IMR-90 (cell line): ENCODE results near the gene CAMK4. TPM values are rescaled to one million over a fixed set of nuclear protein-coding genes. Genes with fewer than 3 reads are reported as not detected.

Source experiments
- ATAC-seq: fragments of 200-7000 bp; cut with Tn5 transposase; 2 replicates; pipeline ENCODE4 v1.9.1; 2020; ENCODE audit warnings: low read depth, mild to moderate bottlenecking, moderate library complexity
- BruUV-seq: library from RNA; stranded (reverse); fragments of 400-500 nt; replicated peaks from 2 replicates; lab custom pipeline; 2021; lab: Mats Ljungman, UMichigan
- CTCF ChIA-PET: fragments of 300-600 bp; formaldehyde crosslinking; extraction: SDS; loops from one replicate; lab custom pipeline; 2021; ENCODE audit warnings: antibody characterized with exemption; lab: Yijun Ruan, JAX
- POLR2A ChIA-PET: fragments of 300-600 bp; sonication (Branson Sonifier 250); formaldehyde crosslinking; loops from one replicate; lab custom pipeline; 2022; ENCODE audit warnings: antibody characterized with exemption; ENCODE audit not compliant: unreplicated experiment; lab: Charles Lee
- DNase-seq: peaks from one replicate; pipeline ENCODE4 v3.0.0; 2013
- H2AFZ ChIP-seq: replicated peaks from 2 replicates; pipeline ENCODE3; 2013; ENCODE audit warnings: low read length, mild to moderate bottlenecking; ENCODE audit not compliant: poor library complexity
- H2AK5ac ChIP-seq: 2 replicates; pipeline ENCODE4 v1.6.1; 2013; ENCODE audit warnings: low read depth, low read length, inconsistent platforms
- H2AK9ac ChIP-seq: replicated peaks from 2 replicates; pipeline ENCODE3; 2013; ENCODE audit warnings: mild to moderate bottlenecking, low read depth, low read length, moderate library complexity; ENCODE audit not compliant: poor library complexity
- H2BK120ac ChIP-seq: 2 replicates; pipeline ENCODE4 v1.6.1; 2013; ENCODE audit warnings: low read depth, low read length, inconsistent platforms
- H2BK15ac ChIP-seq: 3 replicates; pipeline ENCODE4 v1.6.1; 2013; ENCODE audit warnings: low read depth, low read length, inconsistent platforms
- H2BK20ac ChIP-seq: 2 replicates; pipeline ENCODE4 v1.6.1; 2013; ENCODE audit warnings: low read depth, mild to moderate bottlenecking, inconsistent platforms, low read length, moderate library complexity
- H2BK5ac ChIP-seq: 2 replicates; pipeline ENCODE4 v1.6.1; 2013; ENCODE audit warnings: mild to moderate bottlenecking, low read depth, low read length, inconsistent platforms; ENCODE audit not compliant: poor library complexity, severe bottlenecking
- H3K14ac ChIP-seq: replicated peaks from 2 replicates; pipeline ENCODE4 v1.6.1; 2013; ENCODE audit warnings: low read depth, low read length, inconsistent platforms
- H3K18ac ChIP-seq: 2 replicates; pipeline ENCODE4 v1.6.1; 2013; ENCODE audit warnings: low read depth, low read length, control low read depth
- H3K23ac ChIP-seq: 2 replicates; pipeline ENCODE4 v1.6.1; 2013; ENCODE audit warnings: low read depth, low read length, inconsistent platforms
- H3K27ac ChIP-seq: 2 replicates; pipeline ENCODE4 v1.5.1; 2013; ENCODE audit warnings: mild to moderate bottlenecking, control low read depth, low read length; ENCODE audit not compliant: insufficient read depth
- H3K27me3 ChIP-seq: 2 replicates; pipeline ENCODE4 v1.6.1; 2013; ENCODE audit warnings: low read length; ENCODE audit not compliant: control insufficient read depth, insufficient read depth
- H3K36me3 ChIP-seq: 2 replicates; pipeline ENCODE4 v1.6.1; 2013; ENCODE audit warnings: low read length, mixed read lengths; ENCODE audit not compliant: control insufficient read depth, insufficient read depth
- H3K4ac ChIP-seq: 2 replicates; pipeline ENCODE4 v1.6.1; 2013; ENCODE audit warnings: low read depth, low read length, inconsistent platforms
- H3K4me1 ChIP-seq: 2 replicates; pipeline ENCODE4 v1.6.1; 2013; ENCODE audit warnings: low read length, mixed read lengths; ENCODE audit not compliant: control insufficient read depth, insufficient read depth
- H3K4me2 ChIP-seq: 2 replicates; pipeline ENCODE4 v1.6.1; 2013; ENCODE audit warnings: low read depth, mild to moderate bottlenecking, control low read depth, low read length, moderate library complexity
- H3K4me3 ChIP-seq: 2 replicates; pipeline ENCODE4 v1.5.1; 2013; ENCODE audit warnings: low read depth, mild to moderate bottlenecking, control low read depth, low read length, moderate library complexity; ENCODE audit not compliant: insufficient read depth
- H3K56ac ChIP-seq: 2 replicates; pipeline ENCODE4 v1.6.1; 2013; ENCODE audit warnings: low read length, inconsistent platforms; ENCODE audit not compliant: insufficient read depth; ENCODE audit errors: extremely low read depth
- H3K79me1 ChIP-seq, 2 experiments: 2 replicates each; pipeline ENCODE4 v1.6.1; 2013; ENCODE audit warnings: low read length in 2 of 2, inconsistent platforms in 1 of 2, low read depth in 1 of 2
- H3K9ac ChIP-seq: 2 replicates; pipeline ENCODE4 v1.6.1; 2013; ENCODE audit warnings: low read depth, low read length, control low read depth
- H3K9me1 ChIP-seq: 2 replicates; pipeline ENCODE4 v1.6.1; 2013; ENCODE audit warnings: low read length, inconsistent platforms; ENCODE audit not compliant: insufficient read depth
- H3K9me3 ChIP-seq: 2 replicates; pipeline ENCODE4 v1.6.1; 2013; ENCODE audit warnings: low read length; ENCODE audit not compliant: control insufficient read depth, insufficient read depth
- H4K20me1 ChIP-seq: 2 replicates; pipeline ENCODE4 v1.6.1; 2013; ENCODE audit warnings: low read length, inconsistent platforms; ENCODE audit not compliant: insufficient read depth
- H4K5ac ChIP-seq: 2 replicates; pipeline ENCODE4 v1.6.1; 2013; ENCODE audit warnings: mild to moderate bottlenecking, low read depth, low read length, control low read depth
- H4K8ac ChIP-seq, 2 experiments: 2 replicates each; pipeline ENCODE4 v1.6.1; 2013; ENCODE audit warnings: low read depth in 2 of 2, low read length in 2 of 2, control low read depth in 1 of 2, inconsistent platforms in 1 of 2
- H4K91ac ChIP-seq: 2 replicates; pipeline ENCODE4 v1.6.1; 2013; ENCODE audit warnings: low read depth, low read length, inconsistent platforms; ENCODE audit not compliant: insufficient read depth
- BHLHE40 ChIP-seq: fragments of 150-350 bp; IDR thresholded peaks from 2 replicates; pipeline ENCODE4 v1.6.1; 2016; ENCODE audit warnings: mild to moderate bottlenecking, low read depth, low read length
- CEBPB ChIP-seq: IDR thresholded peaks from 2 replicates; pipeline ENCODE4 v1.6.1; 2012; ENCODE audit warnings: low read depth, low read length, improper control_type of control experiment
- CHD1 ChIP-seq: IDR thresholded peaks from 2 replicates; pipeline ENCODE4 v1.6.1; 2012; ENCODE audit warnings: low read depth, low read length, improper control_type of control experiment
- CTCF ChIP-seq: conservative IDR thresholded peaks from 2 replicates; pipeline ENCODE4 v1.5.1; 2012; ENCODE audit warnings: mild to moderate bottlenecking, low read depth, low read length, improper control_type of control experiment
- ELK1 ChIP-seq: fragments of 150-350 bp; IDR thresholded peaks from 2 replicates; pipeline ENCODE4 v1.6.1; 2016; ENCODE audit warnings: low read depth, mild to moderate bottlenecking, low read length, moderate library complexity, borderline replicate concordance
- FOS ChIP-seq: fragments of 150-350 bp; IDR thresholded peaks from 2 replicates; pipeline ENCODE4 v1.6.1; 2016; ENCODE audit warnings: low read depth, low read length
- MAFK ChIP-seq: IDR thresholded peaks from 2 replicates; pipeline ENCODE4 v1.6.1; 2012; ENCODE audit warnings: low read depth, low read length, improper control_type of control experiment
- MAZ ChIP-seq: IDR thresholded peaks from 2 replicates; pipeline ENCODE4 v1.6.1; 2012; ENCODE audit warnings: low read depth, mild to moderate bottlenecking, low read length, improper control_type of control experiment, moderate library complexity, borderline replicate concordance
- MXI1 ChIP-seq: IDR thresholded peaks from 2 replicates; pipeline ENCODE4 v1.6.1; 2012; ENCODE audit warnings: low read depth, mild to moderate bottlenecking, low read length, moderate library complexity, borderline replicate concordance
- NFE2L2 ChIP-seq: fragments of 150-350 bp; IDR thresholded peaks from 2 replicates; pipeline ENCODE4 v1.6.1; 2016; ENCODE audit warnings: low read depth, mild to moderate bottlenecking, low read length
- POLR2A ChIP-seq: IDR thresholded peaks from 2 replicates; pipeline ENCODE4 v1.6.1; 2012; ENCODE audit warnings: mild to moderate bottlenecking, low read depth, low read length
- RAD21 ChIP-seq: IDR thresholded peaks from 2 replicates; pipeline ENCODE4 v1.6.1; 2012; ENCODE audit warnings: low read length, improper control_type of control experiment
- RCOR1 ChIP-seq: IDR thresholded peaks from 2 replicates; pipeline ENCODE4 v1.6.1; 2012; ENCODE audit warnings: mild to moderate bottlenecking, low read length, improper control_type of control experiment; ENCODE audit not compliant: insufficient replicate concordance
- RFX5 ChIP-seq: IDR thresholded peaks from 2 replicates; pipeline ENCODE4 v1.8.0; 2012; ENCODE audit warnings: low read depth, mild to moderate bottlenecking, low read length, moderate library complexity
- SMC3 ChIP-seq: fragments of 150-350 bp; IDR thresholded peaks from 2 replicates; pipeline ENCODE4 v1.6.1; 2016; ENCODE audit warnings: low read depth, mild to moderate bottlenecking, antibody characterized with exemption, low read length, moderate library complexity
- USF2 ChIP-seq: fragments of 150-350 bp; IDR thresholded peaks from 2 replicates; pipeline ENCODE4 v1.6.1; 2017; ENCODE audit warnings: mild to moderate bottlenecking, antibody characterized with exemption, low read length, low read depth
- WGBS, 2 experiments: methylation state at CpG; one replicate each; pipeline versions ENCODE4 v1.1.5 to v1.1.7; 2013; ENCODE audit warnings: missing lambda C conversion rate in 2 of 2; ENCODE audit not compliant: insufficient read length in 1 of 2; ENCODE audit errors: extremely low coverage in 2 of 2; 5-methylcytosine and 5-hydroxymethylcytosine counted together
- dilution Hi-C: fragments of 300-500 bp; cut with HindIII; formaldehyde crosslinking; loops from one replicate; pipeline ENCODE4 v1.14.3; 2018; ENCODE audit warnings: low sequenced_read_pairs; ENCODE audit not compliant: unreplicated experiment
- in situ Hi-C: fragments of 300-500 bp; cut with MboI; formaldehyde crosslinking; loops from 3 replicates; pipeline ENCODE4 v1.14.3; 2019; ENCODE audit warnings: low sequenced_read_pairs, inconsistent platforms, mixed read lengths
- intact Hi-C: fragments of 100-400 bp; cut with micrococcal nuclease; formaldehyde crosslinking; loops from 2 replicates; pipeline ENCODE4 v1.10.0; 2022
- polyA plus RNA-seq, 3 experiments: library from polyadenylated mRNA; depleted of rRNA; stranded (reverse); fragments of >200 nt; gene quantifications; 2 replicates each; pipeline ENCODE4 v1.2.3, GENCODE V29; 2012; ENCODE audit warnings: low replicate concordance in 1 of 3
- total RNA-seq: library from RNA; depleted of rRNA; stranded (reverse); fragments of >200 nt; gene quantifications from 2 replicates; pipeline ENCODE4 v1.2.3, GENCODE V29; 2012

Gene CAMK4
- total and polyA plus RNA-seq, 2 of the 4 experiments (the other 2 are of a cell fraction) = 3.7 to 4.8 TPM

- Histone ChIP-seq H3K4me3 (no peak overlapping the region), H3K14ac (no peak overlapping the region), H4K91ac (no peak overlapping the region), H3K36me3 (no peaks in the 10 kb centered on the region), H3K4me2 (no peak overlapping the region), H2AK9ac (no peak overlapping the region), H3K23ac (no peak overlapping the region), H3K18ac (no peak overlapping the region), H4K8ac (no peak overlapping the region), H2BK120ac (no peak overlapping the region), H2AFZ (no peak overlapping the region), H4K20me1 (no peaks in the 10 kb centered on the region), H3K79me1 (no peaks in the 10 kb centered on the region), H2BK15ac (no peak overlapping the region), H3K27ac (no peak overlapping the region), H2AK5ac (no peak overlapping the region), H3K9me1 (no peaks in the 10 kb centered on the region), H3K9me3 (no peaks in the 10 kb centered on the region), H2BK5ac (no peak overlapping the region), H4K5ac (no peak overlapping the region), H3K4ac (no peak overlapping the region), H3K56ac (no peak overlapping the region), H3K4me1 (no peaks in the 10 kb centered on the region), H2BK20ac (no peak overlapping the region), H3K9ac (no peak overlapping the region), H3K27me3 (no peaks in the 10 kb centered on the region)
- ChIA-PET POLR2A (no interaction called here), CTCF (no interaction called here)
- dilution Hi-C loops (no loop called here), intact Hi-C loops (no loop called here), in situ Hi-C loops (no loop called here)
- DNase-seq (no peak), ATAC-seq (no peak)
- WGBS, 2 experiments = no CpG with 5 or more reads among the region's 3 CpGs
- TF ChIP-seq RAD21 (no peak), NFE2L2 (no peak), SMC3 (no peak), CTCF (no peak), POLR2A (no peak), RCOR1 (no peak), CHD1 (no peak), RFX5 (no peak), CEBPB (no peak), ELK1 (no peak), BHLHE40 (no peak), MAFK (no peak), FOS (no peak), MAZ (no peak), USF2 (no peak), MXI1 (no peak)
- BruUV-seq = no TSS peak
Measured at GRCh38 chr5:111295649-111296048, 71.5 kb downstream of the CAMK4 start.
